Psoas muscle (tissue), 8 donors: ENCODE measurements around the gene SCAMP1. TPM values are rescaled to one million over a fixed set of nuclear protein-coding genes. Genes with fewer than 3 reads are reported as not detected.

Experiments used
- ATAC-seq, 4 donors: fragments of 200-7000 bp; cut with Tn5 transposase; one replicate each; pipeline ENCODE4 v1.9.1; 2020; ENCODE audit warnings: moderate library complexity in 3 of 4, mild to moderate bottlenecking in 2 of 4
- DNase-seq, 2 donors: peaks; one replicate each; pipeline ENCODE4 v3.0.0-alpha.2; 2020
- H3K27ac ChIP-seq: fragments of 200-600 bp; one replicate; pipeline ENCODE4 v1.8.0; 2022
- H3K27me3 ChIP-seq, 3 donors: fragments of 200-600 bp in 1 of 3; one replicate each; pipeline versions ENCODE4 v1.6.1 to v1.8.0; 2013 to 2022; ENCODE audit warnings: low read length in 2 of 3, mild to moderate bottlenecking in 2 of 3, moderate library complexity in 1 of 3; ENCODE audit not compliant: insufficient read depth in 3 of 3
- H3K36me3 ChIP-seq, 2 donors: fragments of 200-600 bp in 1 of 2; one replicate each; pipeline versions ENCODE4 v1.6.1 to v1.8.0; 2013 to 2022; ENCODE audit warnings: low read depth in 1 of 2, mild to moderate bottlenecking in 1 of 2, moderate library complexity in 1 of 2; ENCODE audit not compliant: insufficient read depth in 1 of 2
- H3K4me1 ChIP-seq: fragments of 200-600 bp; one replicate; pipeline ENCODE4 v1.8.0; 2022
- H3K4me3 ChIP-seq: fragments of 200-600 bp; one replicate; pipeline ENCODE4 v1.8.0; 2022; ENCODE audit warnings: mild to moderate bottlenecking
- H3K9me3 ChIP-seq: fragments of 200-600 bp; one replicate; pipeline ENCODE4 v1.8.0; 2022
- WGBS, 3 donors: extraction: QIAGEN DNeasy Blood & Tissue Kit; methylation state at CpG; one replicate each; pipeline versions ENCODE4 v1.1.6 to v1.1.7; 2013; 5-methylcytosine and 5-hydroxymethylcytosine counted together
- intact Hi-C, 2 donors: fragments of 100-400 bp; cut with DNase I; formaldehyde crosslinking; loops; one replicate each; pipeline versions ENCODE4 v1.11.0 to v1.14.2; 2022
- polyA plus RNA-seq, 3 donors: library from polyadenylated mRNA; stranded (reverse); fragments of 200-250 nt; gene quantifications; one replicate each; pipeline ENCODE4 v1.2.3, GENCODE V29; 2013
- total RNA-seq, 4 donors: library from RNA; stranded (reverse); fragmentation: NEBNext Ultra II Directional in 2 of 4; extraction: Animal tissue kit (Norgen Biotek cat#: 25700) in 2 of 4; gene quantifications; one replicate each; pipeline versions ENCODE4 v1.2.1 to v1.2.4, GENCODE V29; 2021 to 2023
- TF ChIP-seq, protein P1 (sequence below): fragments of 200-600 bp; IDR thresholded peaks from one replicate; pipeline ENCODE4 v1.8.0; 2022; ENCODE audit warnings: antibody characterized with exemption
- donor health status: healthy with polysubstance abuse.
- donor health status: DM: no; HTN: no; CAD: no; lungs with moderate emphysema.
- donor health status: Bipolar disorder and iron deficiency.
- donor health status: healthy.
- donor health status: DM: yes; HTN: yes; CAD: no.
- donor health status: DM: no; HTN: no; CAD: no.
- donor health status: DM: no; HTN: no; CAD: no.
- donor health status: DM: yes; HTN: yes; CAD: no.

The SCAMP1 gene
- total and polyA plus RNA-seq, 7 donors = 7.2 to 28.4 (median 16.4) TPM

DNA sequence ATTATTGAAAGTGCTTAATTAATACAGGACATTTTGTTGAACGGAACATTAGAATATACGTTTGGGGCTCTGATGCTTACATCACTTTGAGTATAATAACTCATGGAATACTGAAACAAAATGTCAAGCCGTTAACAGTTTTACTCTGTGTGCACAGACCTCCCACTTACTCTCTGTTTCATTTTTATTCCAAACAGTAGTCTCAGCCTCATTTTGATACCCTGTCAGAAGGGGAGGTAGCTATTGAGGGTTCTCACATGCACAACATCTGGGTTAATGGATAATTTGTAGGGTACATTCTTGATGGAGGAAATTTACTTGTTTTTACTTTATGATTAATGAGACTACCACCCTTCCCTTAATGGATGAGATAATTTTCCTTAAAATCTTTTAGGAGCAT lies 59.0 kb downstream of the SCAMP1 start:
- no peaks in the 10 kb centered on the region for H3K4me1 ChIP-seq
- peaks cover 0 to 60% of the 10 kb centered on the region in 2 donors for H3K36me3 ChIP-seq
- H3K9me3 ChIP-seq = no peaks in the 10 kb centered on the region
- H3K27me3 ChIP-seq = no peaks in the 10 kb centered on the region
- ATAC-seq (no peak), DNase-seq (no peak)
- WGBS, 3 donors = 87 to 90% (median 87%) methylated on average over 3 of the region's 3 CpGs
- intact Hi-C loops = no loop called here
- TF ChIP-seq, protein P1, sequence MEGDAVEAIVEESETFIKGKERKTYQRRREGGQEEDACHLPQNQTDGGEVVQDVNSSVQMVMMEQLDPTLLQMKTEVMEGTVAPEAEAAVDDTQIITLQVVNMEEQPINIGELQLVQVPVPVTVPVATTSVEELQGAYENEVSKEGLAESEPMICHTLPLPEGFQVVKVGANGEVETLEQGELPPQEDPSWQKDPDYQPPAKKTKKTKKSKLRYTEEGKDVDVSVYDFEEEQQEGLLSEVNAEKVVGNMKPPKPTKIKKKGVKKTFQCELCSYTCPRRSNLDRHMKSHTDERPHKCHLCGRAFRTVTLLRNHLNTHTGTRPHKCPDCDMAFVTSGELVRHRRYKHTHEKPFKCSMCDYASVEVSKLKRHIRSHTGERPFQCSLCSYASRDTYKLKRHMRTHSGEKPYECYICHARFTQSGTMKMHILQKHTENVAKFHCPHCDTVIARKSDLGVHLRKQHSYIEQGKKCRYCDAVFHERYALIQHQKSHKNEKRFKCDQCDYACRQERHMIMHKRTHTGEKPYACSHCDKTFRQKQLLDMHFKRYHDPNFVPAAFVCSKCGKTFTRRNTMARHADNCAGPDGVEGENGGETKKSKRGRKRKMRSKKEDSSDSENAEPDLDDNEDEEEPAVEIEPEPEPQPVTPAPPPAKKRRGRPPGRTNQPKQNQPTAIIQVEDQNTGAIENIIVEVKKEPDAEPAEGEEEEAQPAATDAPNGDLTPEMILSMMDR = no peak
- H3K4me3 ChIP-seq = no peak overlapping the region
- H3K27ac ChIP-seq = no peak overlapping the region

DNA sequence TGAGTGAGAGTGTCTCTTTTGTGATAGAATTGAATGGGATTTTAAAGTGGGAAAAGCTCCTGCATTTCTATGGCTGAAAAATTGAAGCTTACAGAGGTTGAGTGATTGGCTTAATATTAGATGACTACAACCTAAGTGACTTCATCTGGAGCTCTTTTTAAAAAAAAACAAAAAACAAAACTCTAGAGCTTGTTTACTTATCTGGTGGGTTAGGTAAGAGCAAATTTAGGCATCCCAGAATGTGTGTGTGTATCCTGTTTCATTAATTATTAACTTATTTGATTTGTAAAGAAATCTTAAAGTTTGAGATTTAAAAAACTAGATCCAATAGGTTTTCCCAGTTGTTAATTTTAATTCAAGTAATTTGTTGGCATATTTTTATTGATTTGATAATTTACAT lies 60.1 kb downstream of the SCAMP1 start:
- DNase-seq (no peak), ATAC-seq (no peak)
- Histone ChIP-seq H3K9me3 (no peaks in the 10 kb centered on the region), H3K27me3 (no peaks in the 10 kb centered on the region), H3K4me3 (no peak overlapping the region), H3K27ac (no peak overlapping the region), H3K36me3 (peaks cover 0 to 60% of the 10 kb centered on the region in 2 donors), H3K4me1 (no peaks in the 10 kb centered on the region)
- TF ChIP-seq, protein P1 = no peak
- intact Hi-C loops = no loop called here

DNA sequence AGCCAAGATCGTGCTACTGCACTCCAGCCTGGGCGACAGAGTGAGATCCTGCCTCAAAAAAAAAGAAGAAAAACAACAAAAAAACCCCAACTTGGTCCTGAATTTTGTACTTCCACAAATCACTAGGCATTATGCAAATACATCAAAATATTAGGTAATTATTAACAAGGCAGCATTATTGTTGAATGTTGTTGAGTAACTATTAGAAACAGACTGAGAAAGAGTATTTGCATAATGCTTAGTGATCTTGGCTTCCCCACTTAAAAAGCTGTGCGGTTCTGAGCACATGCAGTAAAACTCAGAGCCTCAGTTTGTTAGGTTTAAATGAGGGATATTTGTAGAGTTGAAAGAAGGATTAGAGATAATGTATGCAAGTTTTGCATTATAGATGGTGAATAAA lies 64.2 kb downstream of the SCAMP1 start:
- H3K4me1 ChIP-seq = no peaks in the 10 kb centered on the region
- WGBS, 3 donors = 95 to 99% (median 97%) methylated on average over 3 of the region's 3 CpGs
- H3K27me3 ChIP-seq = no peaks in the 10 kb centered on the region
- intact Hi-C loops = no loop called here
- no peak overlapping the region for H3K27ac ChIP-seq
- TF ChIP-seq, protein P1 = no peak
- H3K36me3 ChIP-seq = peaks cover 0 to 22% of the 10 kb centered on the region in 2 donors
- ATAC-seq (no peak), DNase-seq (no peak)
- no peaks in the 10 kb centered on the region for H3K9me3 ChIP-seq
- H3K4me3 ChIP-seq = no peak overlapping the region

DNA sequence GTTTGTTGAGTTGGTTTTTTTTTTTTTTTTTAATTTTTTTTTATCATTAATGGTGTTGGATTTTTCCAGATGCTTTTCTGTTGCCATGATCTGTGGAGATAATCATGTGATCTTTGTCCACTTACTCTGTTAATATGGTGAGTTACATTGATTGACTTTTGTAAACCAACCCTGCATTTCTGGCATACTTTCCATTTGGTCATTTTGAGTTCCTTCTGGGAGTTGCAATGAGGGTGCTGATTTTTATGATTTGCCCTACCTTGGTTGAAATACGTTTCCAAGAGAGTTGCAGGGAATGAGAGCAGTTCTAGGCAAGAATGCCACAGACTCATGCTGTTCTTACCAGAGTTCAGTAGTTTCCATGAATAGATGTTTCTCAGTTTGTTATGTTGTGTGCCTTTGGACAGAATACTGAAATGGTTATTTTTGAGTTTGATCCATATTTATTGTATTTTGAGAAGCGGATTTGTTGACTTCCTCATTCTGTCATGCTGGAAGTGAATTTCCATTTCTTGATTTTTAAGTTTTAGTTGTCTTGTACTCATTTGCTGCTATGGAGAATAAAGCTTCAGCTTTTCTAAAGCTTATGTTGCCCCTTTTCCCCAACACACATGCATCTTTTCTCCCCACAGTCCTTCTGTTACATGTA lies 69.0 kb downstream of the SCAMP1 start:
- Histone ChIP-seq H3K9me3 (no peaks in the 10 kb centered on the region), H3K4me1 (no peaks in the 10 kb centered on the region), H3K36me3 (peaks cover 0 to 6% of the 10 kb centered on the region in 2 donors), H3K4me3 (no peak overlapping the region), H3K27ac (no peak overlapping the region), H3K27me3 (no peaks in the 10 kb centered on the region)
- intact Hi-C loops = no loop called here
- DNase-seq = no peak
- 89 to 93% (median 92%) methylated on average over 2 of the region's 2 CpGs for WGBS, 3 donors
- TF ChIP-seq, protein P1 = no peak
- no peak for ATAC-seq

DNA sequence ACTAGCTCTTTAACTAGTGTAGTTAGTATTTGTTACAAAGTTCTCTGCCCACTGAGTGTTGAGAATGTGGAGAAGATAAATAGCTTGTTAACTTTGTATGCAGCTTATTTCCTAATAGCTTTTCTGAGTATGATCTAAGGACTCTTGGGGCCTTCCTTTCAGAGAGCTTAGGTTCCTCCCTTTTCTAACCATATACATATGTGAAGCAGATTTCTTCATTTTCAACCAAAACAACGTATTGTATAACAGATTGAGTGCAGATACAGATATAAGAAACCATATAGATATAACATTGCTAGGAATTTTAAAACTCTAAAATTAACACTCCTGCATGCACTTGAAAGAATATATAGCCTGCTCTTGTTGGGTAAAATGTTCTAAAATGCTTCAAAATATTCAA lies 70.4 kb downstream of the SCAMP1 start:
- Histone ChIP-seq H3K4me3 (no peak overlapping the region), H3K27ac (no peak overlapping the region), H3K4me1 (no peaks in the 10 kb centered on the region), H3K27me3 (no peaks in the 10 kb centered on the region), H3K36me3 (peaks cover 0 to 6% of the 10 kb centered on the region in 2 donors), H3K9me3 (no peaks in the 10 kb centered on the region)
- DNase-seq (no peak), ATAC-seq (no peak)
- intact Hi-C loops = no loop called here
- WGBS, 3 donors = 88 to 97% (median 96%) methylated on average over 1 of the region's 1 CpG
- TF ChIP-seq, protein P1 = no peak
